B cell (primary cell): Measurements from ENCODE around the gene PINLYP. TPM values are rescaled to one million over a fixed set of nuclear protein-coding genes. Genes with fewer than 3 reads are reported as not detected.
"Not testable (repeated sequence)": the region's sequence is repeated elsewhere in the genome, so short reads cannot be mapped to it uniquely, and the experiment has no call there.

ENCODE experiments used
- ATAC-seq: fragments of 200-7000 bp; cut with Tn5 transposase; one replicate; pipeline ENCODE4 v1.10.0; 2021; ENCODE audit warnings: low read depth, mild to moderate bottlenecking, moderate number of reproducible peaks, moderate library complexity
- CTCF ChIA-PET: fragments of 350-600 bp; sonication (Branson Sonifier 250); formaldehyde crosslinking; loops from one replicate; lab custom pipeline; 2021; ENCODE audit warnings: antibody characterized with exemption, inconsistent platforms; lab: Charles Lee
- POLR2A ChIA-PET: fragments of 350-600 bp; sonication (Branson Sonifier 250); formaldehyde crosslinking; loops from one replicate; lab custom pipeline; 2021; ENCODE audit warnings: antibody characterized with exemption; lab: Charles Lee
- DNase-seq: peaks from one replicate; pipeline ENCODE4 v3.0.0; 2013
- H2AFZ ChIP-seq: 2 replicates; pipeline ENCODE4 v1.6.1; 2012; ENCODE audit warnings: mild to moderate bottlenecking, low read depth, low read length; ENCODE audit not compliant: insufficient read depth, poor library complexity, severe bottlenecking
- H3K27ac ChIP-seq, 2 donors: 1 replicate in 1 of 2; 2 replicates in 1 of 2; pipeline ENCODE4 v1.5.1; 2012 to 2013; ENCODE audit warnings: low read length in 2 of 2, mild to moderate bottlenecking in 2 of 2, moderate library complexity in 1 of 2
- H3K27me3 ChIP-seq, 4 experiments: fragments of 200-600 bp in 1 of 4; sonication (generic) in 1 of 4; replicated peaks in 1 of 4; 1 replicate in 2 of 4; 2 replicates in 2 of 4; pipeline versions ENCODE4 v1.6.1 to v1.7.0; 2013 to 2016; ENCODE audit warnings: low read length in 3 of 4, mild to moderate bottlenecking in 2 of 4, mixed read lengths in 1 of 4, moderate library complexity in 1 of 4; ENCODE audit not compliant: insufficient read depth in 4 of 4, control insufficient read depth in 3 of 4; ENCODE audit errors: control extremely low read depth in 1 of 4
- H3K36me3 ChIP-seq, 2 experiments: replicated peaks in 1 of 2; 1 replicate in 1 of 2; 2 replicates in 1 of 2; pipeline versions ENCODE4 v1.6.1 to v1.7.1; 2013; ENCODE audit warnings: low read length in 1 of 2; ENCODE audit not compliant: insufficient read depth in 2 of 2, control insufficient read depth in 1 of 2; ENCODE audit errors: control extremely low read depth in 1 of 2, extremely low read depth in 1 of 2
- H3K4me1 ChIP-seq, 2 donors: fragments of 200-600 bp in 1 of 2; sonication (generic) in 1 of 2; 1 replicate in 1 of 2; 2 replicates in 1 of 2; pipeline versions ENCODE4 v1.5.1 to v1.6.1; 2013 to 2017; ENCODE audit warnings: low read length in 2 of 2; ENCODE audit not compliant: control insufficient read depth in 2 of 2, insufficient read depth in 2 of 2
- H3K4me2 ChIP-seq: replicated peaks from 2 replicates; pipeline ENCODE3; 2012; ENCODE audit warnings: mild to moderate bottlenecking, low read depth, low read length; ENCODE audit not compliant: poor library complexity, severe bottlenecking
- H3K4me3 ChIP-seq, 5 experiments: fragments of 200-600 bp in 1 of 5; sonication (generic) in 1 of 5; 1 replicate in 3 of 5; 2 replicates in 2 of 5; pipeline versions ENCODE4 v1.5.1 to v1.7.0; 2011 to 2016; ENCODE audit warnings: low read length in 4 of 5, mild to moderate bottlenecking in 4 of 5, low read depth in 2 of 5, control low read depth in 1 of 5, moderate library complexity in 1 of 5; ENCODE audit not compliant: insufficient read depth in 1 of 5; ENCODE audit errors: control extremely low read depth in 1 of 5, extremely low read depth in 1 of 5
- H3K79me2 ChIP-seq: fragments of 200-600 bp; sonication (generic); one replicate; pipeline ENCODE4 v1.6.0; 2016; ENCODE audit warnings: low read length; ENCODE audit not compliant: control insufficient read depth, insufficient read depth
- H3K9ac ChIP-seq: fragments of 200-600 bp; sonication (generic); 2 replicates; pipeline ENCODE4 v1.6.1; 2017; ENCODE audit warnings: mild to moderate bottlenecking, low read length, moderate library complexity
- H3K9me3 ChIP-seq, 3 donors: one replicate each; pipeline versions ENCODE4 v1.6.1 to v1.7.1; 2013; ENCODE audit warnings: low read length in 2 of 3; ENCODE audit not compliant: control insufficient read depth in 2 of 3, insufficient read depth in 1 of 3; ENCODE audit errors: control extremely low read depth in 1 of 3
- H4K20me1 ChIP-seq: 2 replicates; pipeline ENCODE4 v1.6.0; 2012; ENCODE audit warnings: mild to moderate bottlenecking, low read length; ENCODE audit not compliant: insufficient read depth, control insufficient read depth, poor library complexity, severe bottlenecking
- H3K27ac Mint-ChIP-seq: one replicate; pipeline ENCODE4 v1.8.0; 2021; ENCODE audit warnings: mixed read lengths
- H3K27me3 Mint-ChIP-seq: one replicate; pipeline ENCODE4 v1.8.0; 2021; ENCODE audit warnings: mixed read lengths
- H3K4me1 Mint-ChIP-seq: one replicate; pipeline ENCODE4 v1.8.0; 2021; ENCODE audit warnings: mixed read lengths
- H3K4me3 Mint-ChIP-seq: one replicate; pipeline ENCODE4 v1.8.0; 2021; ENCODE audit warnings: mixed read lengths
- H3K9me3 Mint-ChIP-seq: one replicate; pipeline ENCODE4 v1.8.0; 2022; ENCODE audit warnings: mixed read lengths; ENCODE audit not compliant: insufficient read depth
- EZH2 ChIP-seq: IDR thresholded peaks from 2 replicates; pipeline ENCODE4 v1.6.1; 2012; ENCODE audit warnings: borderline replicate concordance, low read depth, mild to moderate bottlenecking, moderate library complexity, low read length; ENCODE audit not compliant: insufficient read depth, poor library complexity, severe bottlenecking
- WGBS: methylation state at CpG from one replicate; pipeline ENCODE4 v1.1.5; 2013; ENCODE audit warnings: missing lambda C conversion rate; ENCODE audit not compliant: insufficient coverage; 5-methylcytosine and 5-hydroxymethylcytosine counted together
- intact Hi-C: fragments of 100-400 bp; cut with micrococcal nuclease; formaldehyde crosslinking; loops from one replicate; pipeline ENCODE4 v1.10.0; 2022
- polyA plus RNA-seq: library from polyadenylated mRNA; depleted of rRNA; stranded (reverse); fragments of >200 nt; gene quantifications from 2 replicates; pipeline ENCODE4 v1.2.3, GENCODE V29; 2012
- total RNA-seq, 2 donors: library from RNA; stranded (reverse); fragments of 120-200 nt in 1 of 2; gene quantifications; 1 replicate in 1 of 2; 2 replicates in 1 of 2; pipeline versions ENCODE4 v1.2.3 to v1.2.4, GENCODE V29; 2013 to 2022
- TF ChIP-seq, protein P1 (sequence below): fragments of 200-600 bp; IDR thresholded peaks from one replicate; pipeline ENCODE4 v1.8.0; 2022; ENCODE audit warnings: antibody characterized with exemption, mild to moderate bottlenecking

PINLYP gene
- total and polyA plus RNA-seq, 2 donors (not counting 1 experiment from before 2014, with no cell fraction given): 2.0 to 2.9 TPM

- no peaks in the 10 kb centered on the region for H3K9me3 Mint-ChIP-seq
- POLR2A ChIA-PET: no interaction called here
- Histone ChIP-seq H3K27me3 (no peaks in the 10 kb centered on the region), H3K4me2 (no peak overlapping the region), H4K20me1 (no peaks in the 10 kb centered on the region), H3K9me3 (peaks cover 0 to 8% (median 0%) of the 10 kb centered on the region in 3 donors), H3K9ac (no peak overlapping the region), H3K79me2 (peaks cover 11% of the 10 kb centered on the region), H3K4me3 (no peak overlapping the region), H3K27ac (no peak overlapping the region), H2AFZ (no peak overlapping the region), H3K4me1 (peaks cover 34 to 64% of the 10 kb centered on the region in 2 donors), H3K36me3 (peaks cover 0 to 2% of the 10 kb centered on the region in 2 experiments)
- no peak for TF ChIP-seq EZH2
- TF ChIP-seq, protein P1, sequence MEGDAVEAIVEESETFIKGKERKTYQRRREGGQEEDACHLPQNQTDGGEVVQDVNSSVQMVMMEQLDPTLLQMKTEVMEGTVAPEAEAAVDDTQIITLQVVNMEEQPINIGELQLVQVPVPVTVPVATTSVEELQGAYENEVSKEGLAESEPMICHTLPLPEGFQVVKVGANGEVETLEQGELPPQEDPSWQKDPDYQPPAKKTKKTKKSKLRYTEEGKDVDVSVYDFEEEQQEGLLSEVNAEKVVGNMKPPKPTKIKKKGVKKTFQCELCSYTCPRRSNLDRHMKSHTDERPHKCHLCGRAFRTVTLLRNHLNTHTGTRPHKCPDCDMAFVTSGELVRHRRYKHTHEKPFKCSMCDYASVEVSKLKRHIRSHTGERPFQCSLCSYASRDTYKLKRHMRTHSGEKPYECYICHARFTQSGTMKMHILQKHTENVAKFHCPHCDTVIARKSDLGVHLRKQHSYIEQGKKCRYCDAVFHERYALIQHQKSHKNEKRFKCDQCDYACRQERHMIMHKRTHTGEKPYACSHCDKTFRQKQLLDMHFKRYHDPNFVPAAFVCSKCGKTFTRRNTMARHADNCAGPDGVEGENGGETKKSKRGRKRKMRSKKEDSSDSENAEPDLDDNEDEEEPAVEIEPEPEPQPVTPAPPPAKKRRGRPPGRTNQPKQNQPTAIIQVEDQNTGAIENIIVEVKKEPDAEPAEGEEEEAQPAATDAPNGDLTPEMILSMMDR: no peak
- DNase-seq: no peak
- CTCF ChIA-PET: no interaction called here
- WGBS: 79% methylated on average over 2 of the region's 2 CpGs
- no peak for ATAC-seq
- H3K27ac Mint-ChIP-seq: no peak overlapping the region
- H3K27me3 Mint-ChIP-seq: no peaks in the 10 kb centered on the region
- peaks cover 56% of the 10 kb centered on the region for H3K4me1 Mint-ChIP-seq
- no peak overlapping the region for H3K4me3 Mint-ChIP-seq
- intact Hi-C loops: no loop called here
These were observed 10.7 kb downstream of the PINLYP start for GRCh38 chr19:43586346-43586745.

DNA sequence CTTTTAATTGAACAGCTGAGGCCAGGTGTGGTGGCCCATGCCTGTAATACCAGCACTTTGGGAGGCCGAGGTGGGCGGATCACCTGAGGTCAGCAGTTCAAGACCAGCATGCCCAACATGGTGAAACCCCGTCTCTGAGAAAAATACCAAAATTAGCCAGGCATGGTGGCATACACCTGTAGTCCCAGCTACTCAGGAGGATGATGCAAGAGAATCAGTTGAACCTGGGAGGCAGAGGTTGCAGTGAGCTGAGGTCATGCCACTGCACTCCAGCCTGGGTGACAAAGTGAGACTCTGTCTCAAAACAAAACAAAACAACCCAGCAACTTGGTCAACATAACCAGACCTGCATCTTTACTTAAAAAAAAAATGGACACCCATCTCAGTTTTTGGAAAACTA lies 11.4 kb downstream of the PINLYP start:
- WGBS: 100% methylated on average over 2 of the region's 3 CpGs
- H3K36me3 ChIP-seq, H3K9ac ChIP-seq, DNase-seq, H3K9me3 Mint-ChIP-seq, POLR2A ChIA-PET, ATAC-seq, H3K4me2 ChIP-seq, H3K4me3 Mint-ChIP-seq, H3K9me3 ChIP-seq, H2AFZ ChIP-seq, H3K27ac ChIP-seq, H3K27me3 ChIP-seq, H3K27me3 Mint-ChIP-seq, CTCF ChIA-PET, H4K20me1 ChIP-seq, H3K27ac Mint-ChIP-seq, intact Hi-C loops, H3K4me3 ChIP-seq: not testable (repeated sequence)
- peaks cover 11% of the 10 kb centered on the region for H3K79me2 ChIP-seq
- H3K4me1 ChIP-seq: peaks cover 34 to 57% of the 10 kb centered on the region in 2 donors
- peaks cover 49% of the 10 kb centered on the region for H3K4me1 Mint-ChIP-seq
